Medulla oblongata (tissue), 1 donor: Measurements from ENCODE around the gene COL26A1.
"Not testable (repeated sequence)": the region's sequence is repeated elsewhere in the genome, so short reads cannot be mapped to it uniquely, and the experiment has no call there.

Experiments used
- DNase-seq: peaks from one replicate; pipeline ENCODE4 v3.0.0-alpha.2; 2015; ENCODE audit errors: extremely low spot score

The COL26A1 gene

GRCh38 chr7:101553018-101553770, 190.5 kb downstream of the COL26A1 start:
- no peak for DNase-seq

GRCh38 chr7:101553771-101554445, 191.2 kb downstream of the COL26A1 start:
- DNase-seq, result no peak

GRCh38 chr7:101554584-101555268, 192.1 kb downstream of the COL26A1 start:
- DNase-seq, result no peak

- no peak for DNase-seq
Observed at GRCh38 chr7:101555269-101555920, 192.7 kb downstream of the COL26A1 start.

GRCh38 chr7:101555921-101556275, 193.2 kb downstream of the COL26A1 start:
- no peak for DNase-seq

- DNase-seq, result no peak
Observed at GRCh38 chr7:101556453-101556968, 193.8 kb downstream of the COL26A1 start.

- DNase-seq, result no peak
Observed at GRCh38 chr7:101557421-101557820, 194.7 kb downstream of the COL26A1 start.

- DNase-seq, result no peak
Observed at GRCh38 chr7:101557978-101558741, 195.5 kb downstream of the COL26A1 start.

- DNase-seq, result no peak
Observed at GRCh38 chr7:101558742-101559325, 196.2 kb downstream of the COL26A1 start.

- DNase-seq, result no peak
Observed at GRCh38 chr7:101559586-101559985, 196.9 kb downstream of the COL26A1 start.

- not testable (repeated sequence) for DNase-seq
Observed at GRCh38 chr7:101560021-101560420, 197.3 kb downstream of the COL26A1 start.

- peak; percentile 2 for DNase-seq
Observed at GRCh38 chr7:101560856-101561255, 198.2 kb downstream of the COL26A1 start.

- not testable (repeated sequence) for DNase-seq
Observed at GRCh38 chr7:101561293-101561692, 198.6 kb downstream of the COL26A1 start.

GRCh38 chr7:101562531-101563197, 200.0 kb downstream of the COL26A1 start:
- DNase-seq, result no peak

GRCh38 chr7:101563198-101563901, 200.7 kb downstream of the COL26A1 start:
- DNase-seq, result no peak

GRCh38 chr7:101563943-101564777, 201.5 kb downstream of the COL26A1 start:
- no peak for DNase-seq

- DNase-seq, result no peak
Observed at GRCh38 chr7:101564778-101565211, 202.1 kb downstream of the COL26A1 start.

- no peak for DNase-seq
Observed at GRCh38 chr7:101565601-101566209, 203.0 kb downstream of the COL26A1 start.
